ENCODE results near the gene FGFRL1.

DNA sequence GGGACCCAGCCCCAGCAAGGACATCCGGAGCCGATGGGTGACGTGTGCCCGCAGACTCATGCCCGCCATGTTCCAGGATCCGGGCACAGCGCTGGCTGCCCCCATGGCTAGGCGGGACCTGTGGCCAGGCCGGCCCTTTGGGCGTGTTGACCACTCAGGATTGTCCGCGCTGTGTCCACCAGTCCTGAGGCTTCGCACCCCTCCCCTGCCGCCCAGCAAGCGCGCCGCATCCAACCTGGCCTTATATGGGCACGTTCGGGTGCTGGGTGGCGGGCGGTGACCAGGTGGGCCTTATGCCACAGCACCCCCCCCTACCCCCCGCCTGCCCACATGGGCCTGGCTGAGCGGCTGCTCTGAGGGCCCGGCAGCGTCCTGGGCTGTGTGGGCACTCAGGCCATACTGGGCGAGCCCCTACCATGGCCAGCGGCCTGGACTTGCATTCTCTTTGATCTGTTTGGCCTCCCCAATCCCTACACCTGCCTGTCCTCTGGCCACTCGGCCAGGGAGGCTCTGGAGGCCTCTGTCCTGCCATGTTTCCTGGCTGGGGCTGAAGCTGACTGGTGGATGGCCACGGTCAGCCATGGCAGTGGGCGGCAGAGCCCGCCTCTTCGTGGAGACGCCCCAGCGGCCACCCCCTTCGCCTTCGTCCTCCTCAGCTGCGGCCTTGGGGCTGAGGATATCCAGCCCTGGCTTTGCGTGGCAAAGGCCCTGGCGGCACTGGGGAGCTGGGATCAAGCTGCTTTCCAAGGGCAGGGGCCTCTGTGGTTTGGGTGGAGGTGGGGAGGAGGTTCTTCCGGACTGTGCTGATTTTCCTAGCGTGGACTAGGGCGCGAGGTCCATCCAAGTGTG lies 2.0 kb downstream of the FGFRL1 start:
- no peak for TF ChIP-seq EZH2 (IDR thresholded peaks at IDR 0.05; ENCODE audit: low read depth)
- TF ChIP-seq CTCF (conservative IDR thresholded peaks at IDR 0.05), result no peak
